ENCODE data around the gene DCP2. TPM values are rescaled to one million over a fixed set of nuclear protein-coding genes. Genes with fewer than 3 reads are reported as not detected.
"Not testable (repeated sequence)": the region's sequence is repeated elsewhere in the genome, so short reads cannot be mapped to it uniquely, and the experiment has no call there.

DCP2 gene
- total RNA-seq, 1 donor from 2014 or later: 58.2 TPM

GRCh38 chr5:112958093-112959088, 18.2 kb upstream of the DCP2 start:
- TF ChIP-seq POLR2A (IDR thresholded peaks at IDR 0.05) (no peak), POLR2AphosphoS5 (IDR thresholded peaks at IDR 0.05; ENCODE audit: insufficient read depth in 1 of 2, low read depth in 1 of 2) (peak in 1 of 2 donors; percentile 42)
- no peaks in the 10 kb centered on the region for H3K27me3 ChIP-seq
- intact Hi-C loops (cut with DNase I): no loop called here
- no peak for DNase-seq (ENCODE audit: extremely low spot score in 2 of 2)
- H3K9me3 ChIP-seq: no peaks in the 10 kb centered on the region
- H3K27ac ChIP-seq: peak overlapping the region; percentile 53
- no peak overlapping the region for H3K4me3 ChIP-seq
- H3K4me1 ChIP-seq: peaks cover 20% of the 10 kb centered on the region
- H3K36me3 ChIP-seq: no peaks in the 10 kb centered on the region

DNA sequence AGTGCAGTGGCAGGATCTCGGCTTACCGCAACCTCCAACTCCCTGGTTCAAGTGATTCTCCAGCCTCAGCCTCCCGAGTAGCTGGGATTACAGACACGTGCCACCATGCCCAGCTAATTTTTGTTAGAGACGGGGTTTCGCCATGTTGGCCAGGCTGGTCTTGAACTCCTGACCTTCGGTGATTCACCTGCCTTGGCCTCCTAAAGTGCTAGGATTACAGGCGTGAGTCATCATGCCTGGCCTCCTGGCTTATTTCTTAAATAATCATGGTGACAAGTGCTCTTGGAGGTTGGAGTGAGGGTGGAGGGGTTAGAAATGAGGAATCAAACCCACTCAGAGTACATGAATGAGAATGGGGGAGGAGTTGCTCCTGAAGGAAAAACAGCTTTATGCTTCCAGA, 16.7 kb upstream of the DCP2 start:
- not testable (repeated sequence) for H3K4me3 ChIP-seq; H3K36me3 ChIP-seq; H3K27me3 ChIP-seq; H3K9me3 ChIP-seq; DNase-seq (ENCODE audit: extremely low spot score in 2 of 2); H3K27ac ChIP-seq
- H3K4me1 ChIP-seq: peaks cover 20% of the 10 kb centered on the region
- intact Hi-C loops (cut with DNase I): loop anchor here (10.0 kb wide), 1 partner anchor 95 kb away; the partner anchor contains the start of gene SRP19

DNA sequence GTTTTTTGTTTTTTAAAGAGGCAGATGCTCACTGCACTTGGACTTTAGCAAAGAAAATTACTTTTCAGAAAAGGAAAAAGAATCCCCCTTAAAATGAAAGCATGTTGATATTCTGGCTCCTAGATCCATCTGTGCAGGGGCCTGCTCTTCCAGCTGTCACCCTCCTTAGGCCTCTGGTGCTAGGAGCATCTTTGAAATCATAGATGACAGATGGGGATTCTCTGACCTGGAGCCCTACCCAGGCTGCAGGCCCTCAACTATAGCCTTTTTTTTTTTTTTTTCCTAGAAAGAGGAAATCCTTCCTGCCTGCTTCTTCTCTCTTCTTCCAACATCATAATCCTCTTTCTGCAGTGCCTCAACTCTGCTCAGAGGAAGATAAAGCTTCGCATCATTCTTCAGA, 16.3 kb upstream of the DCP2 start:
- Histone ChIP-seq H3K27me3 (no peaks in the 10 kb centered on the region), H3K27ac (no peak overlapping the region), H3K9me3 (no peaks in the 10 kb centered on the region), H3K4me3 (no peak overlapping the region), H3K4me1 (peaks cover 20% of the 10 kb centered on the region), H3K36me3 (no peaks in the 10 kb centered on the region)
- intact Hi-C loops (cut with DNase I): loop anchor here (10.0 kb wide), 1 partner anchor 96 kb away; the partner anchor contains the start of gene SRP19
- DNase-seq (ENCODE audit: extremely low spot score in 2 of 2): no peak
- TF ChIP-seq POLR2AphosphoS5 (IDR thresholded peaks at IDR 0.05; ENCODE audit: insufficient read depth in 1 of 2, low read depth in 1 of 2): no peak
- TF ChIP-seq CTCF (IDR thresholded peaks at IDR 0.05): no peak
- no peak for TF ChIP-seq POLR2A (IDR thresholded peaks at IDR 0.05)

DNA sequence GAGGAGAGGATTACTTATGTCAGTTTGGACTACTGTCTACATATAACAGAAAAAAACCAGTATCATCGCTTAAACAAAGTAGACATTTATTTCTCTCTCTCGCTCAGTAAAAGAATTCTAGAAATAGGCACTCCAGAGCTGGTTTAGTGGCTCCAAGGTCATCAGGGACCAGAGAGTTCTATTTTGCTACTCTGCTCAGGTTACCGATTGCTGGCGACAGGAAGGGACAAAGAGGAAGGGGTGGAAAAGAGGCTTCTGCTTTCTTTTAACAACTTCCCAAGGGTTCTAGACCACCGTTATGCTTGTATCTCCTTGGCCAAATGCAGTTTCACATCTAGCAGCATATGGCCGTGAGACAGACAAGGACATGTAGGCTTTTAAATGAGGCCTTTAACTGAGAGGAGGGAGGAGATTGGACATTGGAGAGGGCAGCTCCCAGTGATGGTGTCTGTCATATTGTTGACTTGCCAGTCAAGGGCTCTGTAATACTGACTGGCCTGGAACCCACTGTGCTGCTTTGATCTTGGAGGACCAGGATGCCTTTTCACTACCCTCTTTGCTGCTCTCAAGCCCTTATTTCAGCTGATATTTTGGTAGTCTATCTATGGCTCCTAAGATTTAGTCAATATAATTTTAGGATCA, 15.6 kb upstream of the DCP2 start:
- Histone ChIP-seq H3K9me3 (no peaks in the 10 kb centered on the region), H3K4me1 (peaks cover 20% of the 10 kb centered on the region), H3K27ac (no peak overlapping the region), H3K4me3 (no peak overlapping the region), H3K27me3 (no peaks in the 10 kb centered on the region), H3K36me3 (no peaks in the 10 kb centered on the region)
- DNase-seq (ENCODE audit: extremely low spot score in 2 of 2): no peak
- TF ChIP-seq CTCF (IDR thresholded peaks at IDR 0.05): no peak
- TF ChIP-seq POLR2AphosphoS5 (IDR thresholded peaks at IDR 0.05; ENCODE audit: insufficient read depth in 1 of 2, low read depth in 1 of 2): no peak
- no peak for TF ChIP-seq POLR2A (IDR thresholded peaks at IDR 0.05)
- intact Hi-C loops (cut with DNase I): loop anchor here (10.0 kb wide), 1 partner anchor 96 kb away; the partner anchor contains the start of gene SRP19

DNA sequence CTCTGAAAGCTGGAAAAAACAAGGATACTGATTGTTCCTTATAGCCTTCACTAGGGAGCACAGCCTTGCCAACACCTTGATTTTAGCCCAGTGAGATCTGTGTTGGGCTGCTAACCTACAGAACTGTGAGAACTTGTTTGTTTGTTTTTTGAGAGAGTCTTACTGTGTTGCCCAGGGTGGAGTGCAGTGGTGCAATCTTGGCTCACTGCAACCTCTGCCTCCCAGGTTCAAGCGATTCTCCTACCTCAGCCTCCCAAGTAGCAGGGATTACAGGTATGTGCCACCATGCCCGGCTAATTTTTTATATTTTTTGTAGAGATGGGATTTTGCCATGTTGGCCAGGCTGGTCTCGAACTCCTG, 13.2 kb upstream of the DCP2 start:
- H3K27me3 ChIP-seq; H3K36me3 ChIP-seq; H3K9me3 ChIP-seq; DNase-seq (ENCODE audit: extremely low spot score in 2 of 2); H3K4me3 ChIP-seq: not testable (repeated sequence)
- peak overlapping the region; percentile 69 for H3K27ac ChIP-seq
- intact Hi-C loops (cut with DNase I): loop anchor here (10.0 kb wide), 1 partner anchor 99 kb away; the partner anchor contains the start of gene SRP19
- peaks cover 15% of the 10 kb centered on the region for H3K4me1 ChIP-seq

DNA sequence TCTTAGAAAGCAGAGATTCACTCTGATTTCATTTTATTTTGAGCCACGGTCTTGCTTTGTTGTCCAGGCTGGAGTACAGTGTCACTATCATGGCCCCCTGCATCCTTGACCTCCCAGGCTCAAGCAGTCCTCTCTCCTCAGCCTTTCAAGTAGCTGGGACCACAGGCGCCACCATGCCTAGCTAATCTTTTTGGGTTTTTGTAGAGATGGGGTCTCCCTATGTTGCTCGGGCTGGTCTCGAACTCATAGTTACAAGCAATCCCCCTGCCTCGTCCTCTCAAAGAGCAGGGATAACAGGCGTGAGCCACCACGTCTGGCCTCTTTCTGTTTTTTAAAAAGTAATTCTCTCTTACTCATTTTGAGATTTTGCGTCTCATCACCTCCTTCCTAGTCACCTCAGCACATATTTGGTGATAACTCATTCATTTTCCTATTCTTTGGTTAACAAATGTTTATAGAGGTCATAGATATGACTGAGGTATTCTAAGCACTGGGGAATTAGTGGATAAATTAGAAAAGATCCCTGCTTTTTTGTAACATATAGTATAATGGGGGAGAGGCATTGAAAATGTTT, 10.8 kb upstream of the DCP2 start:
- Histone ChIP-seq H3K9me3 (no peaks in the 10 kb centered on the region), H3K27ac (no peak overlapping the region), H3K4me3 (no peak overlapping the region), H3K36me3 (no peaks in the 10 kb centered on the region), H3K4me1 (no peaks in the 10 kb centered on the region), H3K27me3 (no peaks in the 10 kb centered on the region)
- intact Hi-C loops (cut with DNase I): loop anchor here (10.0 kb wide), 1 partner anchor 101 kb away; the partner anchor contains the start of gene SRP19
- no peak for DNase-seq (ENCODE audit: extremely low spot score in 2 of 2)
- no peak for TF ChIP-seq CTCF (IDR thresholded peaks at IDR 0.05)
- TF ChIP-seq POLR2AphosphoS5 (IDR thresholded peaks at IDR 0.05; ENCODE audit: insufficient read depth in 1 of 2, low read depth in 1 of 2): no peak
- no peak for TF ChIP-seq POLR2A (IDR thresholded peaks at IDR 0.05)

All from vagina (tissue), 2 donors.